Ovary (tissue), 9 donors: ENCODE measurements around the gene PHLDB2. TPM values are rescaled to one million over a fixed set of nuclear protein-coding genes. Genes with fewer than 3 reads are reported as not detected.

Source experiments
- DNase-seq, 5 donors: peaks; one replicate each; pipeline ENCODE4 v3.0.0-alpha.2; 2019 to 2020
- H3K27ac ChIP-seq, 2 donors: fragments of 200-600 bp; one replicate each; pipeline versions ENCODE4 v1.5.1 to v1.8.0; 2019 to 2022
- H3K27me3 ChIP-seq: fragments of 200-600 bp; one replicate; pipeline ENCODE4 v1.8.0; 2022
- H3K36me3 ChIP-seq: fragments of 200-600 bp; sonication (generic); one replicate; pipeline ENCODE4 v1.5.1; 2019
- H3K4me1 ChIP-seq: one replicate; pipeline ENCODE4 v1.8.1; 2013; ENCODE audit warnings: mild to moderate bottlenecking, moderate library complexity; ENCODE audit not compliant: insufficient read depth
- H3K4me3 ChIP-seq: fragments of 200-600 bp; sonication (generic); one replicate; pipeline ENCODE4 v1.5.1; 2017
- H3K9me3 ChIP-seq, 2 donors: fragments of 200-600 bp in 1 of 2; sonication (generic) in 1 of 2; one replicate each; pipeline versions ENCODE4 v1.5.1 to v1.8.1; 2013 to 2019; ENCODE audit warnings: mild to moderate bottlenecking in 1 of 2, moderate library complexity in 1 of 2
- CTCF ChIP-seq, 3 donors: fragments of 450-650 bp in 2 of 3; fragments of 200-600 bp in 1 of 3; IDR thresholded peaks; one replicate each; pipeline versions ENCODE4 v1.5.1 to v1.8.0; 2016 to 2022; ENCODE audit warnings: antibody characterized with exemption in 3 of 3, mild to moderate bottlenecking in 1 of 3
- EP300 ChIP-seq: sonication (generic); formaldehyde crosslinking; IDR thresholded peaks from one replicate; pipeline ENCODE4 v1.6.1; 2017; ENCODE audit warnings: antibody characterized with exemption
- POLR2A ChIP-seq: fragments of 450-650 bp; IDR thresholded peaks from one replicate; pipeline ENCODE4 v1.6.1; 2017; ENCODE audit warnings: antibody characterized with exemption, mild to moderate bottlenecking, moderate library complexity
- WGBS, 3 donors: extraction: QIAGEN DNeasy Blood & Tissue Kit in 1 of 3; methylation state at CpG; one replicate each; pipeline versions ENCODE4 v1.1.5 to v1.1.7; 2013 to 2017; 5-methylcytosine and 5-hydroxymethylcytosine counted together
- intact Hi-C, 4 donors: fragments of 100-400 bp; cut with DNase I; formaldehyde crosslinking; loops; one replicate each; pipeline versions ENCODE4 v1.11.0 to v1.15.1; 2022 to 2023
- polyA plus RNA-seq, 2 donors: library from polyadenylated mRNA; stranded (reverse); fragments of 200-250 nt in 1 of 2; fragments of 350-450 nt in 1 of 2; fragmentation: Illumina TruSeq in 1 of 2; extraction: RNeasy Lipid Tissue Mini Kit (QIAGEN cat#74804) in 1 of 2; gene quantifications; one replicate each; pipeline ENCODE4 v1.2.3, GENCODE V29; 2013 to 2014
- total RNA-seq, 7 donors: library from RNA; depleted of rRNA in 2 of 7; stranded (reverse); fragments of >200 nt in 2 of 7; fragmentation: NEBNext Ultra II Directional in 3 of 7; extraction: Animal tissue kit (Norgen Biotek cat#: 25700) in 3 of 7; gene quantifications; one replicate each; pipeline versions ENCODE4 v1.1.0 to v1.2.4, GENCODE V29; 2016 to 2023
- donor health status: DM: no; HTN: no; CAD: no; lungs with moderate emphysema.
- donor health status: DM: no; HTN: no; CAD: no.
- donor health status: Bipolar disorder and iron deficiency.
- donor health status: DM: yes; HTN: yes; CAD: no.
- donor health status: DM: no; HTN: no; CAD: no.
- donor health status: DM: yes; HTN: yes; CAD: no.

PHLDB2 gene
- total and polyA plus RNA-seq, 9 donors, result 9.0 to 141 (median 19.3) TPM

GRCh38 chr3:111948786-111949185 lies 89.7 kb downstream of the PHLDB2 start:
- Histone ChIP-seq H3K4me3 (no peak overlapping the region), H3K27me3 (no peaks in the 10 kb centered on the region), H3K4me1 (no peaks in the 10 kb centered on the region), H3K36me3 (no peaks in the 10 kb centered on the region), H3K9me3 (no peaks in the 10 kb centered on the region), H3K27ac (no peak overlapping the region)
- WGBS, 3 donors, result 92 to 96% (median 94%) methylated on average over 9 of the region's 9 CpGs
- DNase-seq, result no peak
- intact Hi-C loops, result no loop called here
- no peak for TF ChIP-seq POLR2A
- TF ChIP-seq CTCF (IDR thresholded peaks at IDR 0.05), result no peak
- no peak for TF ChIP-seq EP300

GRCh38 chr3:111949712-111950111 lies 90.6 kb downstream of the PHLDB2 start:
- WGBS, 3 donors, result 82 to 86% (median 85%) methylated on average over 3 of the region's 3 CpGs
- no peak for DNase-seq
- no peaks in the 10 kb centered on the region for H3K36me3 ChIP-seq
- no peaks in the 10 kb centered on the region for H3K9me3 ChIP-seq
- H3K4me3 ChIP-seq, result no peak overlapping the region
- intact Hi-C loops, result no loop called here
- TF ChIP-seq EP300 (no peak), CTCF (IDR thresholded peaks at IDR 0.05) (no peak), POLR2A (no peak)
- no peaks in the 10 kb centered on the region for H3K27me3 ChIP-seq
- no peak overlapping the region for H3K27ac ChIP-seq
- no peaks in the 10 kb centered on the region for H3K4me1 ChIP-seq

GRCh38 chr3:111951032-111951431 lies 92.0 kb downstream of the PHLDB2 start:
- H3K27me3 ChIP-seq, result no peaks in the 10 kb centered on the region
- H3K27ac ChIP-seq, result no peak overlapping the region
- H3K4me1 ChIP-seq, result no peaks in the 10 kb centered on the region
- H3K36me3 ChIP-seq, result no peaks in the 10 kb centered on the region
- DNase-seq, result no peak
- intact Hi-C loops, result no loop called here
- TF ChIP-seq POLR2A (no peak), EP300 (no peak), CTCF (IDR thresholded peaks at IDR 0.05) (no peak)
- 85 to 89% (median 87%) methylated on average over 2 of the region's 2 CpGs for WGBS, 3 donors
- H3K4me3 ChIP-seq, result no peak overlapping the region
- no peaks in the 10 kb centered on the region for H3K9me3 ChIP-seq

- no peak overlapping the region for H3K4me3 ChIP-seq
- TF ChIP-seq POLR2A, result no peak
- TF ChIP-seq EP300, result no peak
- TF ChIP-seq CTCF (IDR thresholded peaks at IDR 0.05), result no peak
- H3K27ac ChIP-seq, result no peak overlapping the region
- no peaks in the 10 kb centered on the region for H3K27me3 ChIP-seq
- H3K36me3 ChIP-seq, result no peaks in the 10 kb centered on the region
- H3K9me3 ChIP-seq, result no peaks in the 10 kb centered on the region
- intact Hi-C loops, result no loop called here
- WGBS, 3 donors, result 93 to 96% (median 95%) methylated on average over 5 of the region's 5 CpGs
- H3K4me1 ChIP-seq, result no peaks in the 10 kb centered on the region
- no peak for DNase-seq
These were observed 93.0 kb downstream of the PHLDB2 start for GRCh38 chr3:111952086-111952485.
